WTC11 (cell line): ENCODE results near the gene REPIN1. TPM values are rescaled to one million over a fixed set of nuclear protein-coding genes. Genes with fewer than 3 reads are reported as not detected.
A peak's percentile ranks its signal among the peaks of the same experiment; 100 is the strongest.

ENCODE experiments used
- ATAC-seq: fragments of 200-7000 bp; cut with Tn5 transposase; 2 replicates; pipeline ENCODE4 v1.10.0; 2021; ENCODE audit warnings: mild to moderate bottlenecking, moderate library complexity
- CTCF ChIA-PET: fragments of 300-600 bp; sonication (Branson Sonifier 250); formaldehyde crosslinking; loops from one replicate; lab custom pipeline; 2021; ENCODE audit warnings: antibody characterized with exemption; lab: Charles Lee
- POLR2A ChIA-PET: fragments of 350-600 bp; sonication (Branson Sonifier 250); formaldehyde crosslinking; loops from one replicate; lab custom pipeline; 2021; ENCODE audit warnings: antibody characterized with exemption; lab: Charles Lee
- DNase-seq: peaks from one replicate; pipeline ENCODE4 v3.0.0; 2021; ENCODE audit warnings: low spot score
- H3K27ac Mint-ChIP-seq: 2 replicates; pipeline ENCODE4 v1.8.0; 2021; ENCODE audit warnings: mixed read lengths
- H3K27me3 Mint-ChIP-seq: 2 replicates; pipeline ENCODE4 v1.8.0; 2021; ENCODE audit warnings: low read depth, mild to moderate bottlenecking, moderate library complexity, mixed read lengths
- H3K36me3 Mint-ChIP-seq: 2 replicates; pipeline ENCODE4 v1.8.0; 2021; ENCODE audit warnings: mixed read lengths
- H3K4me1 Mint-ChIP-seq: 2 replicates; pipeline ENCODE4 v1.8.0; 2022; ENCODE audit warnings: mixed read lengths
- H3K4me3 Mint-ChIP-seq: 2 replicates; pipeline ENCODE4 v1.8.0; 2021; ENCODE audit warnings: mild to moderate bottlenecking, moderate library complexity, mixed read lengths
- H3K9me3 Mint-ChIP-seq: 2 replicates; pipeline ENCODE4 v1.8.0; 2021; ENCODE audit warnings: mixed read lengths
- CREB1 ChIP-seq: sonication (generic); formaldehyde crosslinking; IDR thresholded peaks from 2 replicates; pipeline ENCODE4 v1.8.0; 2023; ENCODE audit warnings: mild to moderate bottlenecking, missing genetic modification reagents
- FOXK1 ChIP-seq: sonication (generic); formaldehyde crosslinking; IDR thresholded peaks from 2 replicates; pipeline ENCODE4 v1.8.0; 2022; ENCODE audit warnings: mild to moderate bottlenecking, moderate library complexity, missing genetic modification reagents
- GRHL2 ChIP-seq: fragments of 250-450 bp; sonication (Bioruptor Pico); IDR thresholded peaks from 2 replicates; pipeline ENCODE4 v1.8.0; 2022; ENCODE audit warnings: mild to moderate bottlenecking, moderate library complexity; ENCODE audit not compliant: insufficient replicate concordance, severe bottlenecking
- HMGXB4 ChIP-seq: sonication (generic); formaldehyde crosslinking; IDR thresholded peaks from 2 replicates; pipeline ENCODE4 v1.8.1; 2023; ENCODE audit warnings: mild to moderate bottlenecking, moderate library complexity, missing genetic modification reagents
- IRF1 ChIP-seq: sonication (generic); formaldehyde crosslinking; IDR thresholded peaks from 2 replicates; pipeline ENCODE4 v1.8.0; 2023; ENCODE audit warnings: missing genetic modification reagents
- JAZF1 ChIP-seq: fragments of 250-450 bp; sonication (Bioruptor Pico); IDR thresholded peaks from 2 replicates; pipeline ENCODE4 v1.9.0; 2021; ENCODE audit warnings: moderate library complexity, mild to moderate bottlenecking, inconsistent platforms
- NFE2L1 ChIP-seq: sonication (generic); formaldehyde crosslinking; IDR thresholded peaks from 2 replicates; pipeline ENCODE4 v1.8.1; 2023; ENCODE audit warnings: missing genetic modification reagents
- NFYB ChIP-seq: sonication (generic); formaldehyde crosslinking; conservative IDR thresholded peaks from 2 replicates; pipeline ENCODE4 v1.8.0; 2022; ENCODE audit warnings: low read depth, missing genetic modification reagents
- NR3C1 ChIP-seq: sonication (generic); formaldehyde crosslinking; conservative IDR thresholded peaks from 2 replicates; pipeline ENCODE4 v1.8.1; 2023; ENCODE audit warnings: low read depth, mild to moderate bottlenecking, missing genetic modification reagents
- PRRX2 ChIP-seq: fragments of 250-450 bp; sonication (Bioruptor Pico); IDR thresholded peaks from 2 replicates; pipeline ENCODE4 v1.8.0; 2021; ENCODE audit warnings: mild to moderate bottlenecking
- SP1 ChIP-seq: sonication (generic); formaldehyde crosslinking; conservative IDR thresholded peaks from 2 replicates; pipeline ENCODE4 v1.8.1; 2022; ENCODE audit warnings: missing genetic modification reagents
- TCF7 ChIP-seq: sonication (generic); formaldehyde crosslinking; IDR thresholded peaks from 2 replicates; pipeline ENCODE4 v1.8.0; 2022; ENCODE audit warnings: mild to moderate bottlenecking, low read depth, missing genetic modification reagents, moderate library complexity
- ZBTB21 ChIP-seq: sonication (generic); formaldehyde crosslinking; IDR thresholded peaks from 2 replicates; pipeline ENCODE4 v1.8.1; 2023; ENCODE audit warnings: mild to moderate bottlenecking, missing genetic modification reagents, borderline replicate concordance
- ZNF121 ChIP-seq: sonication (generic); formaldehyde crosslinking; IDR thresholded peaks from 2 replicates; pipeline ENCODE4 v1.8.0; 2023; ENCODE audit warnings: missing genetic modification reagents
- ZNF671 ChIP-seq: fragments of 250-450 bp; sonication (Bioruptor Pico); IDR thresholded peaks from 2 replicates; pipeline ENCODE4 v1.8.0; 2021; ENCODE audit warnings: mild to moderate bottlenecking
- total RNA-seq: library from RNA; stranded (reverse); gene quantifications from 3 replicates; pipeline ENCODE4 v1.2.3, GENCODE V29; 2021
- TF ChIP-seq, protein P1 (sequence below): fragments of 250-450 bp; sonication (Bioruptor Pico); IDR thresholded peaks from 2 replicates; pipeline ENCODE4 v1.8.0; 2021; ENCODE audit warnings: mild to moderate bottlenecking

The REPIN1 gene
- total RNA-seq, 1 experiment from 2014 or later = 130 TPM

DNA sequence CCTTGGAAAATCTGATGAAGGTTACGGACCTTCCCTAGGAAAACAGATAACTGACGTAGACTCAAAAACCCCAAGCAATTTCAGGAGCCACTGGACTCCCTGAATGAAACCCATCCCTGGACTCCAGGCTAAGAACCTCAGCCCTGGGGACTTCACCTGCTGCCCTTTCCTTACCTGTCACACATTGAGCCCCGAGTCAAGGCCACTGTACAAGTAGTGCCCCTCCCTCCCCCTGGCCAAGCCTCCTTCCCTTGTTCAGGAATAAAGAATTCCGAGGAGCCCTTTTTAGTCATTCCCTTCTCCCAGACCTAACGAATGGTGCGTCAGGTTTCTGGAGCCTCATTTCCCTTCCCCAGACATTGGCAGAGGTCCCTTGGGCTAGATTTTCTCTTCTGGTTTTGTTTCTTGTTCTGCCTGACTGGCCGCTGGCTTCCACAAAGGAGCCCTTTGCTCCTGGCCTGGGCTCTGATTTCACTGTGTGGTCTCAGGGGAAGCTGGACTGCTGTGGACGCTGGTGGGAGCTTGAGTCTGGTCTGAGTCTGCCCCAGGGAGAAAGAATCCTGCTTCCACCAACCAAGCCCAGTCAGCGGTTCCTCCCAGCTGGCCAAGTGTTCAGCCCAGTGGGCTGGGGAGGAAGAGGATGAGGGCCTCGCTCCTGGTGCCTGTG lies 42.2 kb downstream of the REPIN1 start (continued):
- no peak for TF ChIP-seq NR3C1 (CRISPR knock-in tag)
- TF ChIP-seq NFYB (CRISPR knock-in tag) = no peak
- no peak for TF ChIP-seq ZNF671 (CRISPR knock-in tag)

DNA sequence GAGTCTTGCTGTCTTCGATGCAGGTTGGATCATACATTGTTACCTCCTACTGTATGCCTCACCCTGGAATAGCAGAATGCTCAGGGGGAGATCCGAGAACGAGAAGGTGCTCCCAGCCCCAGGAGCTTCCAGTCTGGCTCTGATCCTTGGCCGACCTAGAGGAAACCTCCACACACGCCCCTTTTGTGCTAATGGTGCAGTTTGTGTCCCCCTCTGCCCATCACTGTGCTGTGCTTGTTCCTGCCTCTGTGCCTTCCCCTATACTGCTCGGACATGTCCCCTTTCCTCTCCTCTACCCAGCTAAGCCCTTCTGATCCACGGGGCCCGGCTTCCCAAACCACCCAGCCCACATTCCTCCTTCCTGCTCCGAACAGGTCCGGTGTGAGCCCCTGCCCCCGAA lies 43.0 kb downstream of the REPIN1 start:
- Mint-ChIP-seq H3K27me3 (no peaks in the 10 kb centered on the region; the same call in 1 of the 2 replicates), H3K9me3 (no peaks in the 10 kb centered on the region), H3K4me1 (peaks cover 15% of the 10 kb centered on the region), H3K27ac (peak overlapping the region; percentile 76; the same call in 1 of the 2 replicates), H3K36me3 (peaks cover 6% of the 10 kb centered on the region)
- ChIA-PET CTCF (interaction anchor here (0.9 to 1.2 kb wide), 2 partner anchors 10 to 56 kb away, joined by 3 to 4 read pairs; no protein-coding TSS in a partner anchor), POLR2A (interaction anchor here (0.8 to 1.5 kb wide), 3 partner anchors 9 to 82 kb away, joined by 3 to 5 read pairs (median 3); no protein-coding TSS in a partner anchor)
- no peak for DNase-seq
- TF ChIP-seq, protein P1, sequence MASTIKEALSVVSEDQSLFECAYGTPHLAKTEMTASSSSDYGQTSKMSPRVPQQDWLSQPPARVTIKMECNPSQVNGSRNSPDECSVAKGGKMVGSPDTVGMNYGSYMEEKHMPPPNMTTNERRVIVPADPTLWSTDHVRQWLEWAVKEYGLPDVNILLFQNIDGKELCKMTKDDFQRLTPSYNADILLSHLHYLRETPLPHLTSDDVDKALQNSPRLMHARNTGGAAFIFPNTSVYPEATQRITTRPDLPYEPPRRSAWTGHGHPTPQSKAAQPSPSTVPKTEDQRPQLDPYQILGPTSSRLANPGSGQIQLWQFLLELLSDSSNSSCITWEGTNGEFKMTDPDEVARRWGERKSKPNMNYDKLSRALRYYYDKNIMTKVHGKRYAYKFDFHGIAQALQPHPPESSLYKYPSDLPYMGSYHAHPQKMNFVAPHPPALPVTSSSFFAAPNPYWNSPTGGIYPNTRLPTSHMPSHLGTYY = no peak
- TF ChIP-seq, all 79 proteins: peak for 0
- no peak overlapping the region for H3K4me3 Mint-ChIP-seq
- no peak for ATAC-seq

DNA sequence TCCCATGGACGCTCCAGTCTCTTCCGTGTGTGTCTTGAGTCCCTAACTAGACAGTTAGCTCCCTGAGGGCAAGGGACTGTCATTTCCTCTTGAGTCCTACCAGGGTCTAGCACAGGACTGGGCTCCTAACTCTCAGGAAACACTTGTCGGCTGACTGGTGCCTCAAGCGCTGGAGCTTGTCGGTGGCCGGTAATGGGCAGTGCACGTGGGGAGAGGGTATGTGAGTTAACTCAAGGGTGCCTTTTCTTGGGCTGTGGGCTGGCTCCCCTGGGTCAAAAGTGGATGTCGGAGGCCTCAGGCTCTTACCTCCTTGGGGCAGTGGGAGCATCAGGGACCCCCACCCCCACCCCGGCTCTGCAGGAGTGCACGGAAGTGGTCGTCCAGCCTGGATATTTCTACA lies 43.4 kb downstream of the REPIN1 start:
- peaks cover 6% of the 10 kb centered on the region for H3K36me3 Mint-ChIP-seq
- POLR2A ChIA-PET = interaction anchor here (0.9 to 1.6 kb wide), 3 partner anchors 10 to 83 kb away, joined by 3 to 5 read pairs (median 3); no protein-coding TSS in a partner anchor
- peak overlapping the region; percentile 76; the same call in 1 of the 2 replicates for H3K27ac Mint-ChIP-seq
- H3K4me1 Mint-ChIP-seq = peaks cover 11% of the 10 kb centered on the region
- CTCF ChIA-PET = interaction anchor here (0.6 to 1.2 kb wide), 3 partner anchors 9 to 56 kb away, joined by 3 to 4 read pairs (median 3); no protein-coding TSS in a partner anchor
- no peak overlapping the region for H3K4me3 Mint-ChIP-seq
- H3K27me3 Mint-ChIP-seq = no peaks in the 10 kb centered on the region; the same call in 1 of the 2 replicates
- ATAC-seq (no peak), DNase-seq (no peak)
- H3K9me3 Mint-ChIP-seq = no peaks in the 10 kb centered on the region
- TF ChIP-seq CREB1 (CRISPR knock-in tag) (no peak), JAZF1 (CRISPR knock-in tag) (no peak), ZNF121 (CRISPR knock-in tag) (no peak), NR3C1 (CRISPR knock-in tag) (no peak)

DNA sequence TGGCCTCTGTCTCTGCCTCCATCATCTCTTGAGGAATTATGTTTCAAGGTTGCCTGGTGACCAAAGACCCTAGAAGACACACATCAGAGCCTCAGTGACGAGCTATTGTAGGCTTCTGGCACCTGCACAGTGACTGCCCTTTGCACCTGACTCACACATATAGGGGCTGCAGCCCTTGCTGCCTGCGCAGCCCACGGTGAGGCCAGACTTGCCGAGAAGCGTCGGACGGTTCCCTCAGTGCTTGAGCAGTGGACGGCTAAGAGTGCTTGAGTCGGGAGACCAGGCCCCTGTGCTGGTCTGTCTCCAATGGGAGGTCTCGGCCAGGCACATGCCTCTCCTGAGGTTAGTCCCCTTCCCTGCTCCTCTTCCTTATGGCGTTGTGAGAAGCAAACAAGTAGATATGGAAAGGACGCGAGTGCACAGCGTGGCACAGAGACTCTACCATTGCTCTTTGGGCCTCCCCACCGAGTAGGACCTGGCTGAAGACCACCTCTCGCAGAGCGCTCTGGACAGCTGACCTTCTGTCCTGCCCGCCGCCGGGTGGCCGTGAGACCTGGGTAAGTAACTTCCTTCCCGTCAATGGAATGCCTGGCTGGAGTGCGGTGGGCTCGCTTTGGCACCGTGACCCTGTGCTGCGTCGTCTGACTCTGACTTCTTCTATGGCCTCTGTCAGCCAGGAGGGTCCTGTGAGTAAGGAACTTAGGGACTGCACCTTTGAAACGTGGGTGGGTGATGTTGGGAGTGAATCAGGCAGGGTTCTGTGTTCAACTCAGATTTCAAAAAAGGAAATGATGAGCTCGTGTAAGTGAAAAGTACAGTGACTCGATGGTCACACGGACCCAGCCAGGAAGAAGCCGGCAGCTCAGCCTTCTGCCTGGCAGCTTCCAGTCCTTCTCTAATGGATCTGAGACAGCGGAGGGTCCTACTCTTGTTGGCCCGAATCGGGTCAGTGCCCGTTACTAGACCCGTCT lies 44.2 kb downstream of the REPIN1 start:
- ChIA-PET CTCF (interaction anchor here (0.6 to 1.2 kb wide), 4 partner anchors 9 to 559 kb away, joined by 3 to 4 read pairs (median 3); no protein-coding TSS in a partner anchor), POLR2A (interaction anchor here (1.5 to 1.6 kb wide), 3 partner anchors 10 to 83 kb away, joined by 3 to 8 read pairs (median 3); no protein-coding TSS in a partner anchor)
- DNase-seq = no peak
- Mint-ChIP-seq H3K9me3 (no peaks in the 10 kb centered on the region), H3K27ac (no peak overlapping the region; the same call in 1 of the 2 replicates), H3K4me1 (peaks cover 8% of the 10 kb centered on the region; the same call in 1 of the 2 replicates), H3K4me3 (no peak overlapping the region), H3K27me3 (no peaks in the 10 kb centered on the region; the same call in 1 of the 2 replicates), H3K36me3 (peaks cover 6% of the 10 kb centered on the region)
- TF ChIP-seq NFE2L1 (CRISPR knock-in tag) = no peak
- ATAC-seq = no peak

DNA sequence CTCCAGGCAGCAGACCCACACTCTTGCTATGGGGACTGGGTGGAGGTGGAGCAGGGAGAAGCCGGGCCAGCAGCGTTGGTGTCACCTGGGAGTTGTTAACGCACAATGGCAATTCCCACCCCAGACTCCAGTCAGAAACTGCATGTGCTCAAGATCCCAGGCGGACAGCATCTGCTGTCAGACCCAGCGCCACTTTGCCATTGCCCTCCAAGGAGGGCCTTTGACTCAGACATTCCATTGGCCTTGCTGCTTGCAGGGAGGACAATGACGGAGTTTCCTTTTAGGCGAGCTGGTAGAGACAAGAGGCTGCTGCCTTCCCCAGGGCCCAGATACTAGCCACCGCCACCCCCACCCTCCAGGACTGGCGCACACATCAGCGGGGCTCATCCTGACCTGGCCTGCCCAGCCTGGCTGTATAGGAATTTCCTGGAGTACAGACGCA lies 45.0 kb downstream of the REPIN1 start:
- peaks cover 8% of the 10 kb centered on the region; the same call in 1 of the 2 replicates for H3K4me1 Mint-ChIP-seq
- H3K36me3 Mint-ChIP-seq = peaks cover 6% of the 10 kb centered on the region
- H3K4me3 Mint-ChIP-seq = no peak overlapping the region
- no peaks in the 10 kb centered on the region for H3K9me3 Mint-ChIP-seq
- DNase-seq (no peak), ATAC-seq (no peak)
- H3K27me3 Mint-ChIP-seq = no peaks in the 10 kb centered on the region; the same call in 1 of the 2 replicates
- H3K27ac Mint-ChIP-seq = no peak overlapping the region
- CTCF ChIA-PET = interaction anchor here (0.6 kb wide), 1 partner anchor 558 kb away, joined by 3 read pairs; no protein-coding TSS in a partner anchor
- POLR2A ChIA-PET = interaction anchor here (1.6 kb wide), 2 partner anchors 11 to 29 kb away, joined by 3 to 8 read pairs; no protein-coding TSS in a partner anchor
- TF ChIP-seq, protein P1 = no peak
- TF ChIP-seq FOXK1 (CRISPR knock-in tag) (no peak), IRF1 (CRISPR knock-in tag) (no peak), ZBTB21 (CRISPR knock-in tag) (no peak), HMGXB4 (no peak), PRRX2 (CRISPR knock-in tag) (no peak), TCF7 (CRISPR knock-in tag) (no peak), SP1 (CRISPR knock-in tag) (no peak), GRHL2 (CRISPR knock-in tag) (no peak)
